CD4-positive, alpha-beta T cell (primary cell): Measurements from ENCODE around the gene HAGHL. TPM values are rescaled to one million over a fixed set of nuclear protein-coding genes. Genes with fewer than 3 reads are reported as not detected.

Source experiments
- ATAC-seq: fragments of 200-7000 bp; cut with Tn5 transposase; one replicate; pipeline ENCODE4 v1.10.0; 2022; ENCODE audit warnings: mild to moderate bottlenecking; ENCODE audit not compliant: poor library complexity
- CTCF ChIA-PET: fragments of 350-600 bp; sonication (Branson Sonifier 250); formaldehyde crosslinking; loops from one replicate; lab custom pipeline; 2021; ENCODE audit warnings: antibody characterized with exemption, inconsistent platforms; lab: Charles Lee
- POLR2A ChIA-PET: fragments of 350-600 bp; sonication (Branson Sonifier 250); formaldehyde crosslinking; loops from one replicate; lab custom pipeline; 2021; ENCODE audit warnings: antibody characterized with exemption, inconsistent platforms; lab: Charles Lee
- DNase-seq, 14 experiments: peaks; one replicate each; pipeline ENCODE4 v3.0.0-alpha.2; 2013 to 2020; ENCODE audit warnings: mixed read lengths in 2 of 14
- H3K27ac ChIP-seq, 2 donors: one replicate each; pipeline versions ENCODE4 v1.5.1 to v1.7.0; 2013; ENCODE audit warnings: low read length in 2 of 2, low read depth in 1 of 2, mild to moderate bottlenecking in 1 of 2
- H3K27me3 ChIP-seq, 2 experiments: 1 replicate in 1 of 2; 2 replicates in 1 of 2; pipeline versions ENCODE4 v1.6.1 to v1.7.0; 2013; ENCODE audit warnings: low read length in 2 of 2, control low read depth in 1 of 2, mild to moderate bottlenecking in 1 of 2, moderate library complexity in 1 of 2; ENCODE audit not compliant: insufficient read depth in 2 of 2, control insufficient read depth in 1 of 2
- H3K36me3 ChIP-seq: one replicate; pipeline ENCODE4 v1.6.1; 2013; ENCODE audit warnings: low read length, control low read depth; ENCODE audit not compliant: insufficient read depth
- H3K4me1 ChIP-seq: one replicate; pipeline ENCODE4 v1.6.1; 2013; ENCODE audit warnings: low read length, control low read depth; ENCODE audit not compliant: insufficient read depth
- H3K4me3 ChIP-seq: one replicate; pipeline ENCODE4 v1.5.1; 2013; ENCODE audit warnings: mild to moderate bottlenecking, low read length, moderate library complexity
- H3K9me3 ChIP-seq, 2 experiments: 1 replicate in 1 of 2; 2 replicates in 1 of 2; pipeline versions ENCODE4 v1.6.1 to v1.7.0; 2013; ENCODE audit warnings: low read length in 2 of 2, mild to moderate bottlenecking in 2 of 2, control low read depth in 1 of 2, moderate library complexity in 1 of 2; ENCODE audit not compliant: control insufficient read depth in 1 of 2, insufficient read depth in 1 of 2
- H3K27ac Mint-ChIP-seq: one replicate; pipeline ENCODE4 v1.8.0; 2020; ENCODE audit warnings: mixed read lengths
- H3K27me3 Mint-ChIP-seq: one replicate; pipeline ENCODE4 v1.8.0; 2021; ENCODE audit warnings: mixed read lengths
- H3K36me3 Mint-ChIP-seq: one replicate; pipeline ENCODE4 v1.8.0; 2021; ENCODE audit warnings: low read depth, mixed read lengths
- H3K4me1 Mint-ChIP-seq: one replicate; pipeline ENCODE4 v1.8.0; 2021; ENCODE audit warnings: low read depth, mixed read lengths
- H3K4me3 Mint-ChIP-seq: one replicate; pipeline ENCODE4 v1.8.0; 2020; ENCODE audit warnings: mild to moderate bottlenecking, mixed read lengths
- H3K9me3 Mint-ChIP-seq: one replicate; pipeline ENCODE4 v1.8.0; 2020; ENCODE audit warnings: mixed read lengths
- CTCF ChIP-seq: fragments of 200-600 bp; IDR thresholded peaks from one replicate; pipeline ENCODE4 v1.8.0; 2022; ENCODE audit warnings: antibody characterized with exemption, mild to moderate bottlenecking
- intact Hi-C, 2 experiments: fragments of 100-400 bp; cut with DNase I in 1 of 2; cut with micrococcal nuclease in 1 of 2; formaldehyde crosslinking; loops; one replicate each; pipeline versions ENCODE4 v1.15.1 to v1.9.0; 2023 to 2025; cut with DNase I, micrococcal nuclease
- total RNA-seq, 174 experiments: library from RNA in 2 of 174; stranded (reverse) in 2 of 174; gene quantifications; one replicate each; pipeline ENCODE4 v1.2.3 and lab custom pipeline; 2021 to 2026

The HAGHL gene
- total RNA-seq, 2 experiments from 2014 or later: 7.1 to 9.2 TPM

GRCh38 chr16:684071-684794 lies 42.7 kb upstream of the HAGHL start, which contains the start of gene JMJD8:
JMJD8 (minus strand) TSS chr16:684334; CDS start chr16:684319, 15 bp downstream.
- Mint-ChIP-seq H3K4me1 (peaks cover 9% of the 10 kb centered on the region), H3K36me3 (peaks cover 19% of the 10 kb centered on the region), H3K4me3 (peak within 1 kb of the TSS; percentile 83), H3K27ac (peak within 1 kb of the TSS; percentile 42), H3K9me3 (no peaks in the 10 kb centered on the region), H3K27me3 (no peaks in the 10 kb centered on the region)
- CTCF ChIA-PET: no interaction called here
- DNase-seq (peak; percentile 90 to 99 (median 96)), ATAC-seq (peak; percentile 59)
- intact Hi-C loops: loop anchor here in 1 of 2 experiments (1.0 kb wide), 1 partner anchor 48 kb away; the partner anchor contains the start of gene METTL26
- Histone ChIP-seq H3K36me3 (peaks cover 29% of the 10 kb centered on the region), H3K4me3 (peak within 1 kb of the TSS; percentile 63), H3K27ac (peak within 1 kb of the TSS; percentile 62 to 70), H3K4me1 (peaks cover 69% of the 10 kb centered on the region), H3K9me3 (no peaks in the 10 kb centered on the region), H3K27me3 (no peaks in the 10 kb centered on the region)
- TF ChIP-seq CTCF: no peak
- POLR2A ChIA-PET: interaction anchor here (0.9 to 1.9 kb wide), 6 partner anchors 9 to 295 kb away, joined by 3 to 12 read pairs (median 5); partner anchors contain the start of genes RHBDL1 and RHOT2

- no peak for TF ChIP-seq CTCF
- no peak overlapping the region for H3K4me3 ChIP-seq
- peaks cover 70% of the 10 kb centered on the region for H3K4me1 ChIP-seq
- DNase-seq: peak in 1 of 14 experiments; percentile 60
- POLR2A ChIA-PET: interaction anchor here (1.8 to 1.9 kb wide), 2 partner anchors 10 to 17 kb away, joined by 7 to 12 read pairs; partner anchors contain the start of gene RHOT2
- H3K27me3 ChIP-seq: no peaks in the 10 kb centered on the region
- Mint-ChIP-seq H3K36me3 (peaks cover 21% of the 10 kb centered on the region), H3K9me3 (no peaks in the 10 kb centered on the region), H3K27me3 (no peaks in the 10 kb centered on the region), H3K4me3 (no peak overlapping the region), H3K27ac (no peak overlapping the region), H3K4me1 (peaks cover 13% of the 10 kb centered on the region)
- H3K36me3 ChIP-seq: peaks cover 29% of the 10 kb centered on the region
- no peaks in the 10 kb centered on the region for H3K9me3 ChIP-seq
- no peak overlapping the region for H3K27ac ChIP-seq
- CTCF ChIA-PET: no interaction called here
- intact Hi-C loops: loop anchor here in 1 of 2 experiments (1.0 kb wide), 1 partner anchor 49 kb away; the partner anchor contains the start of gene METTL26
- no peak for ATAC-seq
Observed at GRCh38 chr16:684961-685696, 41.8 kb upstream of the HAGHL start.

GRCh38 chr16:685967-686366 lies 40.9 kb upstream of the HAGHL start:
- ChIA-PET POLR2A (interaction anchor here (1.5 kb wide), 1 partner anchor 10 kb away, joined by 5 read pairs; no protein-coding TSS in a partner anchor), CTCF (interaction anchor here (1.8 kb wide), 1 partner anchor 18 kb away, joined by 5 read pairs; the partner anchor contains the start of gene RHOT2)
- H3K4me1 ChIP-seq: peaks cover 73% of the 10 kb centered on the region
- peaks cover 23% of the 10 kb centered on the region for H3K36me3 Mint-ChIP-seq
- no peaks in the 10 kb centered on the region for H3K27me3 ChIP-seq
- no peak for ATAC-seq
- H3K4me3 ChIP-seq: no peak overlapping the region
- no peaks in the 10 kb centered on the region for H3K9me3 Mint-ChIP-seq
- no peak for TF ChIP-seq CTCF
- H3K27ac ChIP-seq: no peak overlapping the region
- peaks cover 16% of the 10 kb centered on the region for H3K4me1 Mint-ChIP-seq
- peaks cover 0 to 6% of the 10 kb centered on the region in 2 experiments for H3K9me3 ChIP-seq
- peak in 1 of 14 experiments; percentile 52 for DNase-seq
- peak overlapping the region; percentile 38 for H3K4me3 Mint-ChIP-seq
- H3K27ac Mint-ChIP-seq: no peak overlapping the region
- intact Hi-C loops: no loop called here
- no peaks in the 10 kb centered on the region for H3K27me3 Mint-ChIP-seq
- H3K36me3 ChIP-seq: peaks cover 29% of the 10 kb centered on the region
